Erythroblast (primary cell): ENCODE results near the gene BCKDK.
A peak's percentile ranks its signal among the peaks of the same experiment; 100 is the strongest.

Source experiments
- DNase-seq, 2 experiments: peaks; one replicate each; lab custom pipeline; 2025; lab: John Stamatoyannopoulos, UW
- GATA1 ChIP-seq: IDR thresholded peaks from 2 replicates; pipeline ENCODE4 v1.6.1; 2011; ENCODE audit warnings: low read depth, mild to moderate bottlenecking, control low read depth, low read length, moderate library complexity
- POLR2A ChIP-seq: IDR thresholded peaks from 2 replicates; pipeline ENCODE4 v1.6.1; 2011; ENCODE audit warnings: mild to moderate bottlenecking, low read length

BCKDK gene

GRCh38 chr16:31113121-31114120 lies 5.2 kb downstream of the BCKDK start:
- TF ChIP-seq GATA1 (no peak), POLR2A (no peak)
- no peak for DNase-seq

GRCh38 chr16:31114468-31114867 lies 6.3 kb downstream of the BCKDK start:
- TF ChIP-seq GATA1: no peak
- no peak for TF ChIP-seq POLR2A

GRCh38 chr16:31117384-31118222 lies 9.4 kb downstream of the BCKDK start, which contains the start of gene KAT8:
TSS of gene KAT8 (plus strand) at chr16:31117664. CDS start at chr16:31117682, 18 bp downstream.
- peak; percentile 99 for DNase-seq
- TF ChIP-seq GATA1: no peak
- TF ChIP-seq POLR2A: peak; percentile 84

More at GRCh38 chr16:31114468-31114867, 6.3 kb downstream of the BCKDK start:
- DNase-seq: no peak

- no peak for DNase-seq
- no peak for TF ChIP-seq GATA1
- TF ChIP-seq POLR2A: no peak
These were observed 10.3 kb downstream of the BCKDK start for GRCh38 chr16:31118223-31119155.

- TF ChIP-seq GATA1 (no peak), POLR2A (no peak)
- no peak for DNase-seq
These were observed 11.9 kb downstream of the BCKDK start for GRCh38 chr16:31120129-31120528.

GRCh38 chr16:31125844-31126243 lies 17.7 kb downstream of the BCKDK start:
- no peak for DNase-seq

GRCh38 chr16:31127182-31127581 lies 19.0 kb downstream of the BCKDK start:
- TF ChIP-seq POLR2A: no peak
- no peak for TF ChIP-seq GATA1
- no peak for DNase-seq

More at GRCh38 chr16:31125844-31126243, 17.7 kb downstream of the BCKDK start:
- TF ChIP-seq POLR2A (no peak), GATA1 (no peak)

- peak; percentile 16 for TF ChIP-seq POLR2A
- TF ChIP-seq GATA1: no peak
- peak; percentile 73 to 87 for DNase-seq
These were observed 20.8 kb downstream of the BCKDK start for GRCh38 chr16:31128711-31129567.

GRCh38 chr16:31129568-31130335 lies 21.6 kb downstream of the BCKDK start:
- no peak for DNase-seq
- no peak for TF ChIP-seq POLR2A
- no peak for TF ChIP-seq GATA1

- DNase-seq: no peak
- TF ChIP-seq GATA1: no peak
- no peak for TF ChIP-seq POLR2A
These were observed 22.2 kb downstream of the BCKDK start for GRCh38 chr16:31130336-31130891.

GRCh38 chr16:31130899-31131298 lies 22.7 kb downstream of the BCKDK start:
- no peak for TF ChIP-seq GATA1
- TF ChIP-seq POLR2A: no peak
- no peak for DNase-seq
